Measurements from ENCODE around the gene WIZ.
"Not testable (repeated sequence)": the region's sequence is repeated elsewhere in the genome, so short reads cannot be mapped to it uniquely, and the experiment has no call there.

The WIZ gene, protein sequence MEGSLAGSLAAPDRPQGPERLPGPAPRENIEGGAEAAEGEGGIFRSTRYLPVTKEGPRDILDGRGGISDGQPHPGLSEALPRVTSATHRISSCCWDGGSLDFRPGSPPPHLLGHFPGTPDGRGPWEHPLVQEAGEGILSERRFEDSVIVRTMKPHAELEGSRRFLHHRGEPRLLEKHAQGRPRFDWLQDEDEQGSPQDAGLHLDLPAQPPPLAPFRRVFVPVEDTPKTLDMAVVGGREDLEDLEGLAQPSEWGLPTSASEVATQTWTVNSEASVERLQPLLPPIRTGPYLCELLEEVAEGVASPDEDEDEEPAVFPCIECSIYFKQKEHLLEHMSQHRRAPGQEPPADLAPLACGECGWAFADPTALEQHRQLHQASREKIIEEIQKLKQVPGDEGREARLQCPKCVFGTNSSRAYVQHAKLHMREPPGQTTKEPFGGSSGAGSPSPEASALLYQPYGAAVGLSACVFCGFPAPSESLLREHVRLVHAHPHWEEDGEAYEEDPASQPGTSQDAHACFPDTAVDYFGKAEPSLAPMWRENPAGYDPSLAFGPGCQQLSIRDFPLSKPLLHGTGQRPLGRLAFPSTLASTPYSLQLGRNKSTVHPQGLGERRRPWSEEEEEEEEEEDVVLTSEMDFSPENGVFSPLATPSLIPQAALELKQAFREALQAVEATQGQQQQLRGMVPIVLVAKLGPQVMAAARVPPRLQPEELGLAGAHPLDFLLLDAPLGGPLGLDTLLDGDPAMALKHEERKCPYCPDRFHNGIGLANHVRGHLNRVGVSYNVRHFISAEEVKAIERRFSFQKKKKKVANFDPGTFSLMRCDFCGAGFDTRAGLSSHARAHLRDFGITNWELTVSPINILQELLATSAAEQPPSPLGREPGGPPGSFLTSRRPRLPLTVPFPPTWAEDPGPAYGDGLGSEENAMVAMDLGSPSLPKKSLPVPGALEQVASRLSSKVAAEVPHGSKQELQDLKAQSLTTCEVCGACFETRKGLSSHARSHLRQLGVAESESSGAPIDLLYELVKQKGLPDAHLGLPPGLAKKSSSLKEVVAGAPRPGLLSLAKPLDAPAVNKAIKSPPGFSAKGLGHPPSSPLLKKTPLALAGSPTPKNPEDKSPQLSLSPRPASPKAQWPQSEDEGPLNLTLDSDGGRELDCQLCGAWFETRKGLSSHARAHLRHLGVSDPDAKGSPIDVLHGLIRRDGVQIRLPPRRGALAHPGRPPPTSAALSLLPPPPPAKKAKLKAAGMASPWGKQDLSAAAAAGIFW (N-terminal part only)

DNA sequence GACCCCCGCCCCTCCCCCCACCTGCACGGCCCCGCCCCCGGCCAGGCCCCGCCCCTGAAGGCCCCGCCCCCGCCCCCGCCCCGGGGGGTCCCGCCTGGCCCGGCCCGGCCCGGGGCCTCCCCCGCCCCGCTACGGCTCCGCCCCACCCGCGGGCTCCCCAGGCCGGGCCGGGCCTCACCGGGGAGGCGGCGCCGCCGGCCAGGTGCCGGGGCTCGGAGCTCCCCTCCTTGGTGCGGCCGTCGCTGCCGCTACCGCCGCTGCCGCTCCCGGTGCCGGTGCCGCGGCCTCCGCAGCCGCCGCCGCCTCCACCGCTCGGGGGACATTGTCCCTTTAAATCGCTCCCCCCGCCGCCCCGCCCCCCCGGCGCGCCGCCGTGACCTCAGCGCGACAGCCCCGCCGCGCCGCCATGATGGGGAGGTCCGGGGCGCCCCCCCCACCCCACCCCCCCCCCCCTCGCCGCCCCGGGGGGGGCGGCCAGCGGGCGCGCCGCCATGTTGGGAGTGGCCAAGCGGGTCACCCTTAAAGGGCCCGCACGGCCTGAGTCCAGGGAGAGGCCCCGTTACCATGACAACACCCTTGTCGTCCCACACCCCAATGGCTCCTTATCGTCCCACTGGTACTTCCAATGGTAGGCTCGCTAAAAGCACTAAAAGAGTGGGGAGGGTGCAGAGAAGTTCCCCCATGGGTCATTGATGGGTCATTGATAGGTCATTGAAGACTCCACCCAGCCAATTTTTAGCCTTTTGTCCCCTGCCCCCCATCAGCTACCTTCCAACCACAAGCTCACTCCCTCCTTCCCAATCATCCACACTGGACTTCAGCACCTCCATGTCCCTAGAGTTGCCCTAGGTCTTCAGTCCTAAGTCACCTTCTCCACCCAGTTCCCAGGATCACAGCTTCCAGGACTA, at the start of gene WIZ:
Gene WIZ (minus strand): TSS at position 337 of the 908 bp plus-strand sequence. CDS start 1,649 bp downstream, outside the sequence.
- Histone ChIP-seq H2AFZ (ENCODE audit: low read depth, low read length) (peak within 1 kb of the TSS; percentile 74), H3K4me3 (ENCODE audit: low read length) (peak within 1 kb of the TSS; percentile 62), H3K27me3 (ENCODE audit: insufficient read depth, low read length) (peaks cover 20% of the 10 kb centered on the region), H3K4me1 (ENCODE audit: insufficient read depth, low read length) (peaks cover 14% of the 10 kb centered on the region), H3K9me3 (ENCODE audit: low read length) (no peaks in the 10 kb centered on the region), H3K36me3 (ENCODE audit: insufficient read depth, low read length) (peaks cover 10% of the 10 kb centered on the region)

DNA sequence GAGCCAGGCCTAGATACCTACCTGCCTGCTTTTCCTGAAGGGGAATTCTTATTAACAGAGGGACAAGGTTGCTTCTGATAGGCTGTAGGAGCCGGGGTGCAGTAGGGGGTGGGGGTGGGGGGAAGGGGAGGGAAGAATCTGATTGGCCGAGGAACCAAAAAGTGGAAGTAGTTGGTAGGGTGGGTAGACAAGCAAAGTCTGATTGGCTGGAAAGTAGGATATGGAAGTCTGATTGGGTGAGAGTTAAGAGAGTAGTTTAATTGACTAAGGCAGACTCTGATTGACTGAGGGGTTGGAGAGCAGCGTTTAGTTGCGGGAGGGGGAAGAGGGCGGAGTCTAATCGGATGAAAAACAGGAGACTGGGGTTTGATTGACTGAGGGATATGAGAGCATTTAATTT, 49.2 kb upstream of the WIZ start:
- Histone ChIP-seq H2AFZ (ENCODE audit: low read depth, low read length) (no peak overlapping the region), H3K27me3 (ENCODE audit: insufficient read depth, low read length) (peaks cover 9% of the 10 kb centered on the region), H3K36me3 (ENCODE audit: insufficient read depth, low read length) (no peaks in the 10 kb centered on the region), H3K4me1 (ENCODE audit: insufficient read depth, low read length) (no peaks in the 10 kb centered on the region), H3K4me3 (ENCODE audit: low read length) (no peak overlapping the region), H3K9me3 (ENCODE audit: low read length) (no peaks in the 10 kb centered on the region)

DNA sequence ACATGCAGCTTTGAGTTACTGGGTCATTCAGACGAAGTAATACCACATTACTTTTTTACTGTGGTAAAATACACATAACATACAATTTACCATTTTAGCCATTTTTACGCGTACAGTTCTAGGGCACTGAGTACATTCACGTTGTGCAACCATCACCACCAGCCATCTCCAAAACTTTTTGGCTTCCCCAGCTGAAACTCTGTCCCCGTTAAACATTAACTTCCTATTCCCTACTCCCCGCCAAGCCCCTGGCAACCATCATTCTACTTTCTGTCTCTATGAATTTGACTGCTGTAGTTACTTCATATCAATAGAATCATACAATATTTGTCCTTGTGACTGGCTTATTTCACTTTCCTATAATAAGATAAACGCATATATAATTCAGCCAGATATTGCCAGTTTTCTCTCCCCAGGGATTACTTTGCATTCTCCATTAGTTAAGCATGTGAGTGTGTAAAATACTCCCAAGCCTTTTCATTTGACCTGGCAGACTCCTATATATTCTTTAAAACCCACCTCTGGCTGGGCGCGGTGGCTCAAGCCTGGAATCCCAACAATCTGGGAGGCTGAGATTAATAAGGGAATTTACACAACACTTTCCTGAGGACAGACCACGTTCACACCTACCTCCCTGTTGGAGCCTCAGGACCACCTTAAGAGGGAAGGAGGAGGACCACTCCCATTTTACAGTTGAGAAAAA, 48.6 kb upstream of the WIZ start:
- Histone ChIP-seq H3K4me1 (ENCODE audit: insufficient read depth, low read length) (no peaks in the 10 kb centered on the region), H3K4me3 (ENCODE audit: low read length) (no peak overlapping the region), H3K9me3 (ENCODE audit: low read length) (no peaks in the 10 kb centered on the region), H2AFZ (ENCODE audit: low read depth, low read length) (no peak overlapping the region), H3K36me3 (ENCODE audit: insufficient read depth, low read length) (no peaks in the 10 kb centered on the region), H3K27me3 (ENCODE audit: insufficient read depth, low read length) (peaks cover 9% of the 10 kb centered on the region)

DNA sequence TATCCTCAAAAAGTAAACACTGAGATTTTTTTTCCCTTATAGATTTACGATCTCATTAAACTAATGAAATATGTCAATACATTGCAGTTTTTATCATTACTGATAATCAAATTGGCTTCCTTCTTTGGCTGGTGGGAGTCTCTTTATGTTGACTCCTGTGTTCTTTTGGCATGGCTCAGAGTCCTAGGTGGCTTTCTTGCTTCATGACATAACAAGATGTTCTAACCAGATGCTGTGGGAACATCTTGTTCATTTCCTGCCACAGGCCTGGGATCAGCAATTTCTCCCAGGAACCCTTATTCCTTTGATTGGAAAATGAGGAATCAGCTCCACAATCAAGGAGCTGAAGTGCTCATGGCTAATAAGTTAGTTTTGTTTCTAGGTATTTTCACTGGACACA, 45.4 kb upstream of the WIZ start:
- Histone ChIP-seq H3K9me3 (ENCODE audit: low read length) (no peaks in the 10 kb centered on the region), H3K4me1 (ENCODE audit: insufficient read depth, low read length) (no peaks in the 10 kb centered on the region), H3K27me3 (ENCODE audit: insufficient read depth, low read length) (peaks cover 2% of the 10 kb centered on the region), H3K4me3 (ENCODE audit: low read length) (no peak overlapping the region), H3K36me3 (ENCODE audit: insufficient read depth, low read length) (no peaks in the 10 kb centered on the region), H2AFZ (ENCODE audit: low read depth, low read length) (no peak overlapping the region)

DNA sequence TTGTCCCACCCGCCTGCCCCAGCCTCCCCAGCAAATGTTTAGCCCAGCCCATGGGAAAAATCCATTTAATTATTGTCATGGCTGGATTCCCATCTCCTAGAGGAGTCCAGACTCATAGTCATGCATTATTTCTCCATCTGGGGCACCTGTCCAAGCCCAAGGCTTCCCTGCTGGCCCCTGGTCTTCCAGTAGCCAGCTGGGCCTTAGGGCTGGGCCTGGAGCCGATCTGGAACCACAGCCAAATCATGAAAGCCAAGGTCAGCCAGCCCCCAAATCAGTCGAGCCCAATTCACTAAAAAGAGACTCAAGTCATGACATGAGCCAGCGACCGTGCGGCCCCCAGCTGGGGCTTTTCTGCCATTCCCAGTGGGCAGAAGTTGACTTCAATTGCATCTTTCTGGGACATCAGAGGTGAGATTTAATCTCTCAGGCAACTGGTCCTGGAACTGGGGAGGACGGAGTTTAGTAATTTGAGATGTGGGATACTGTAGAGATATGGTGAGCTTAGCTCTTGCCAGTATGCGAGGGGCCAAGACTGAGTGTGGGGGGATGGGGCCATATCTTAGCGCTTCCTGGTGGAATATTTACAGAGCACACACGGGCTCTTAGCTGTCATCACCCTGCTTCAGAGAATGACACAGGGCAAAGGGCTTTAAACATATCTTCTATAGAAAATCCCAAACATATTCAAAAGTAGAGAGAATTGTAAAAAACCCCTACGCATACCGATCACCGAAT, 38.9 kb upstream of the WIZ start:
- Histone ChIP-seq H3K4me1 (ENCODE audit: insufficient read depth, low read length) (no peaks in the 10 kb centered on the region), H2AFZ (ENCODE audit: low read depth, low read length) (no peak overlapping the region), H3K27me3 (ENCODE audit: insufficient read depth, low read length) (no peaks in the 10 kb centered on the region), H3K9me3 (ENCODE audit: low read length) (no peaks in the 10 kb centered on the region), H3K4me3 (ENCODE audit: low read length) (no peak overlapping the region), H3K36me3 (ENCODE audit: insufficient read depth, low read length) (no peaks in the 10 kb centered on the region)

DNA sequence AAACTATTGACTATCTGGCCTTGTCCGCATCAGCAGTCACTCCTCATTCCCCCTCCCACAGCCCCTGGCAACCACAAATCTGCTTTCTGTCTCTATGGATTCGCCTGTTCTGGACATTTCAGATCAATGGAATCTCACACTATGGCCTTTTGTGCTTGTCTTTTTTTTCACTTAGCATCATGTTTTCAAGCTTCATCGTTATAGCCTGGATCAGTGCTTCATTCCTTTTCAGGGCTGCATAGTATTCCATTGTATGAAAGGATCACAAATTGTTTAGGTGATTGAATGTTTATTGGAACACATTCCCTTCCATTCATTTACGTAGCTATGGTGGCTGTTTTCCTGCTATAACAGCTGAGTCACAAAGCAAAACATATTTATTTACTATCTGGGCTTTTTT, 37.3 kb upstream of the WIZ start:
- Histone ChIP-seq H3K4me1 (ENCODE audit: insufficient read depth, low read length) (no peaks in the 10 kb centered on the region), H3K27me3 (ENCODE audit: insufficient read depth, low read length) (no peaks in the 10 kb centered on the region), H3K36me3 (ENCODE audit: insufficient read depth, low read length) (no peaks in the 10 kb centered on the region), H3K4me3 (ENCODE audit: low read length) (no peak overlapping the region), H3K9me3 (ENCODE audit: low read length) (no peaks in the 10 kb centered on the region), H2AFZ (ENCODE audit: low read depth, low read length) (no peak overlapping the region)

DNA sequence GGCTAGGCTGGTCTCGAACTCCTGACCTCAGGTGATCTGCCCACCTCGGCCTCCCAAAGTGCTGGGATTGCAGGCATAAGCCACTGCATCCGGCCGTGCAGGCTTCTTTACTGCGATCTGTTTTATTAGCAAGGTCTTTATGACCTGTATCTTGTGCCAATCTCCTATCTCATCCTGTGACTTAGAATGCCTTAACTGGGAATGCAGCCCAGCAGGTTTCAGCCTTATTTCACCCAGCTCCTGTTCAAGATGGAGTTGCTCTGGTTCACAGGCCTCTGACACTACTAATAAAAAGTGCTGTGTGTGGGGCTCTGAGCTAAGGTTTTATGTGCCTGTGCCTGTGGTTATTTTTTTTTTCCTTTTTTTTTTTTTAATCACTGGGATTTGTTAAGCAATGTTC, 36.0 kb upstream of the WIZ start:
- not testable (repeated sequence) for H2AFZ ChIP-seq (ENCODE audit: low read depth, low read length); H3K36me3 ChIP-seq (ENCODE audit: insufficient read depth, low read length); H3K4me1 ChIP-seq (ENCODE audit: insufficient read depth, low read length); H3K9me3 ChIP-seq (ENCODE audit: low read length); H3K27me3 ChIP-seq (ENCODE audit: insufficient read depth, low read length); H3K4me3 ChIP-seq (ENCODE audit: low read length)

DNA sequence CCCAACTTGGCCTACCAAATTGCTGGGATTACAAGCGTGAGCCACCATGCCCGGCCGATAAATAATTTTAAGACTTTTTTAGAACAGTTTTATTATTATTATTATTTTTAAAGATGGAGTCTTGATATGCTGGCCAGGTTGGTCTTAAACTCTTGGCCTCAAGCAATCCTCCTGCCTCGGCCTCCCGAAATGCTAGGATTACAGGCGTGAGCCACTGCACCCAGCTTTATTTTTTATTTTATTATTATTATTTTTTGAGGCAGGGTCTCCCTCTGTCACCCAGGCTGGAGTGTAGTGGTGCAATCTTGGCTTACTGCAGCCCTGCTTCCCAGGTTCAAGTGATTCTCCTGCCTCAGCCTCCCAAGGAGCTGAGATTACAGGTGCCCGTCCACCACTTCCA, 31.2 kb upstream of the WIZ start:
- H2AFZ ChIP-seq (ENCODE audit: low read depth, low read length); H3K9me3 ChIP-seq (ENCODE audit: low read length); H3K27me3 ChIP-seq (ENCODE audit: insufficient read depth, low read length); H3K4me3 ChIP-seq (ENCODE audit: low read length); H3K4me1 ChIP-seq (ENCODE audit: insufficient read depth, low read length); H3K36me3 ChIP-seq (ENCODE audit: insufficient read depth, low read length): not testable (repeated sequence)

DNA sequence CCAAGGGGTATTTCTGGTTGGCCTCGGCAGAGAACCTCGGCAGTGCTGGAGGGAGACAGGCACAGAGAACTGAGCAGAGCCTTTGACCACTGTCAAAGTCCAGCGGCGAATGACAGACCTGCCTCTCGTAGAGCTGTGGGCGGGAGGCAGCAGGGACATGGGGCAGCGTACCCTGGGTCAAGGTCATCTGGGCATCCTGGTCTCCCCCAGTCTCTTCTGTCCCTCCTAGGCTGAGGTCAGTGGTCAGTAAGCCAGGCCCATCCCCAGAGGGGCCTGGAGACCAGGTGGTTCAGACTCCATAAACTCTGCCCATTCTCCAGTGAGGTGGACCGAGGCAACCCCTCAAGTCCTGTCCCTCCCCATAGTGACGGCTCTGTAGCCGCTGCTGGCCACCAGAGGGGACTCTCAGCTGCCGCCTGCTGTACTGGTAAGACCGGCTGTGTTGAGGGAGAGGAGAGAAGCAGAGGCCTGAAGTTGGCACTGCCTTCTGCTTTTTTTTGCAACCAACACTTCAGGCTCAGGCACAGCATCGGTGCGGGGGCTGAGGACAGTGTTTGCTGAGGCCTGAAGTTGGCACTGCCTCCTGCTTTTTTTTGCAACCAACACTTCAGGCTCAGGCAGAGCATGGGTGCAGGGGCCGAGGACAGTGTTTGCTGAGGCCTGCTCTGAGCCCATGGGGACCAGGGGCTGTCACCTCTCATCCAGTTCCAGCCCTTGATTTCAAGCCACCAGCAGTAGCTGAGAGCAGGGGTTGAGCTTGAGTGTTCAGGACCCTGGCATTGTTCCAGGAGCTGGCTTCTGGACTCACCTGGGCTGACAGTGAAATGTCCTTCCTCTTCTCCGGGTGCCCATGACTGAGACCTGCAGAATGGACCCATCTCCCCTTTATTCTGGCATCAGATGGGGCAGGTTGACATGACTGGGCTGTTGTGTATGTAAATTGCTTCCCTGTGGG, 29.9 kb upstream of the WIZ start, which contains the start of gene PGLYRP2:
Gene PGLYRP2 (minus strand): TSS at position 111 of the 955 bp plus-strand sequence. CDS start 130 bp downstream, outside the sequence.
- Histone ChIP-seq H3K4me1 (ENCODE audit: insufficient read depth, low read length) (no peaks in the 10 kb centered on the region), H3K9me3 (ENCODE audit: low read length) (no peaks in the 10 kb centered on the region), H2AFZ (ENCODE audit: low read depth, low read length) (no peak within 1 kb of the TSS), H3K27me3 (ENCODE audit: insufficient read depth, low read length) (peaks cover 3% of the 10 kb centered on the region), H3K4me3 (ENCODE audit: low read length) (no peak within 1 kb of the TSS), H3K36me3 (ENCODE audit: insufficient read depth, low read length) (no peaks in the 10 kb centered on the region)

DNA sequence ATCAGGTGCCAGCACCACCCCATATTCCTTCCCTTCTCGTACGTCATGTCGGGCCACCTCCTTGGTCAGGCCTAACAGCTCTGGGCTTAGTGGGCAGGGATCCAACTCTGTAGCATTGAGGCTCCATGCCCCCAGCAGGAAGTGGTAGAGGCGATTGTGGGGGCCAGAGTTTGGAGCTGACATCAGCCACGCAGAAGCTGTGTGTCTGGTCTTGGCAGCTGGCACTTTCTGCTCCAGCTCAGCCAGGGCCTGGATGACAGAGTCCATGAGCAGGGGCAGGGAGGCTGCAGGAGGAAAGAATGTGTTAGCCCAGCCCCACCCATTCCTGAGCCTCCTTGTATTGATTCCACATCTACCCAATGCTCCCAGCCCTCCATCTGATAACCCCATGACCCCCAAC, 26.6 kb upstream of the WIZ start:
- Histone ChIP-seq H3K4me1 (ENCODE audit: insufficient read depth, low read length) (no peaks in the 10 kb centered on the region), H3K36me3 (ENCODE audit: insufficient read depth, low read length) (no peaks in the 10 kb centered on the region), H3K4me3 (ENCODE audit: low read length) (no peak overlapping the region), H2AFZ (ENCODE audit: low read depth, low read length) (no peak overlapping the region), H3K9me3 (ENCODE audit: low read length) (no peaks in the 10 kb centered on the region), H3K27me3 (ENCODE audit: insufficient read depth, low read length) (peaks cover 3% of the 10 kb centered on the region)
